GM10266 (cell line): ENCODE results near the gene PRPF40B.
"Not testable (repeated sequence)": the region's sequence is repeated elsewhere in the genome, so short reads cannot be mapped to it uniquely, and the experiment has no call there.

ENCODE experiments used
- DNase-seq: peaks from one replicate; pipeline ENCODE4 v3.0.0; 2012; ENCODE audit errors: extremely low spot score
- TF ChIP-seq, protein P1 (sequence below): IDR thresholded peaks from 2 replicates; pipeline ENCODE4 v1.5.1; 2012; ENCODE audit warnings: mild to moderate bottlenecking, low read depth; ENCODE audit not compliant: control insufficient read depth, insufficient read depth; ENCODE audit errors: missing control alignments

The PRPF40B gene

DNA sequence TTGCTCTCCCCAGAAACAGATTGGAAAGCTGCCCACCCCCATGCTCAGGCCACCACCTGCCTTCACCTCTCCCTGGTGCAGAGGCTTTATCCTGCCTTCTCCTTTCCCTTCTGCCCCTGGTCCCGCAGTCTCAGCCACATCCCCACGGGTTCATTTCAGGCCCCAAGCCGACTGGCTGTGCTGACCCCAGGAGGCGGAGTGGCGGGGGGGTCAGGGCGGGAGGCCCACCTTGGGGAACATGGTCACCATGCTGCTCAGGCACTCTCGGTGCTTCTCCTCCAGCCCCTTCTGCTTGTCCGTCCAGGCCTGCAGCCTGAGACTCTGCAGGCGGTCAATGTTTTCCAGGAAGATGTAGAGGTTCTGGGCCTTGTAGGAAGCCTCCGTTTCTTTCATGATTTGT lies 24.8 kb upstream of the PRPF40B start:
- DNase-seq: no peak
- TF ChIP-seq, protein P1, sequence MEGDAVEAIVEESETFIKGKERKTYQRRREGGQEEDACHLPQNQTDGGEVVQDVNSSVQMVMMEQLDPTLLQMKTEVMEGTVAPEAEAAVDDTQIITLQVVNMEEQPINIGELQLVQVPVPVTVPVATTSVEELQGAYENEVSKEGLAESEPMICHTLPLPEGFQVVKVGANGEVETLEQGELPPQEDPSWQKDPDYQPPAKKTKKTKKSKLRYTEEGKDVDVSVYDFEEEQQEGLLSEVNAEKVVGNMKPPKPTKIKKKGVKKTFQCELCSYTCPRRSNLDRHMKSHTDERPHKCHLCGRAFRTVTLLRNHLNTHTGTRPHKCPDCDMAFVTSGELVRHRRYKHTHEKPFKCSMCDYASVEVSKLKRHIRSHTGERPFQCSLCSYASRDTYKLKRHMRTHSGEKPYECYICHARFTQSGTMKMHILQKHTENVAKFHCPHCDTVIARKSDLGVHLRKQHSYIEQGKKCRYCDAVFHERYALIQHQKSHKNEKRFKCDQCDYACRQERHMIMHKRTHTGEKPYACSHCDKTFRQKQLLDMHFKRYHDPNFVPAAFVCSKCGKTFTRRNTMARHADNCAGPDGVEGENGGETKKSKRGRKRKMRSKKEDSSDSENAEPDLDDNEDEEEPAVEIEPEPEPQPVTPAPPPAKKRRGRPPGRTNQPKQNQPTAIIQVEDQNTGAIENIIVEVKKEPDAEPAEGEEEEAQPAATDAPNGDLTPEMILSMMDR: no peak

DNA sequence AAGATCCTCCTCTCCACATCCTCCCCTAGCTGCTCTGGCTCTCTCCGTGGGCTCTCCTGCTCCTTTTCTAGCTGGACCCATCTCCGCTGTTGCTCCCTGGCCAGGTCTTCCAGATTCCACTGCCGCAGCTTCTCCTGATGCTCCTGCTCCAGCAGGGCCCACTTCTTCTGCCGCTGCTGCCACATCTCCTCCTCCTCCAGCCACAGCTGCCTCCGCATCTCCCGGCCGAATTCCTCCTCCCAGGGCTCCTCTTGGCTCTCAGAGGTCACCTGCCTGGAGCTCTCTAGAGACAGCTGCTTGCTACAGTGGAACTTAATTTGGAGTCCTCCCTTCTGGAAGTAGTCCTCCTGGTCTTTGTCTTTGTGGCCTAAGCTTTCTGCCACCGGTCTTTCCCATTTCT lies 23.4 kb upstream of the PRPF40B start:
- no peak for DNase-seq
- TF ChIP-seq, protein P1: no peak

GRCh38 chr12:49603721-49604120 lies 19.6 kb upstream of the PRPF40B start:
- TF ChIP-seq, protein P1: no peak
- DNase-seq: no peak

GRCh38 chr12:49604856-49605255 lies 18.5 kb upstream of the PRPF40B start:
- TF ChIP-seq, protein P1: no peak
- DNase-seq: no peak

- DNase-seq: not testable (repeated sequence)
Measured at GRCh38 chr12:49605539-49605938, 17.8 kb upstream of the PRPF40B start, which contains the start of gene FAM186B. Gene FAM186B, minus strand, starts transcription at chr12:49605639. Its CDS starts 162 bp downstream, at chr12:49605477.

DNA sequence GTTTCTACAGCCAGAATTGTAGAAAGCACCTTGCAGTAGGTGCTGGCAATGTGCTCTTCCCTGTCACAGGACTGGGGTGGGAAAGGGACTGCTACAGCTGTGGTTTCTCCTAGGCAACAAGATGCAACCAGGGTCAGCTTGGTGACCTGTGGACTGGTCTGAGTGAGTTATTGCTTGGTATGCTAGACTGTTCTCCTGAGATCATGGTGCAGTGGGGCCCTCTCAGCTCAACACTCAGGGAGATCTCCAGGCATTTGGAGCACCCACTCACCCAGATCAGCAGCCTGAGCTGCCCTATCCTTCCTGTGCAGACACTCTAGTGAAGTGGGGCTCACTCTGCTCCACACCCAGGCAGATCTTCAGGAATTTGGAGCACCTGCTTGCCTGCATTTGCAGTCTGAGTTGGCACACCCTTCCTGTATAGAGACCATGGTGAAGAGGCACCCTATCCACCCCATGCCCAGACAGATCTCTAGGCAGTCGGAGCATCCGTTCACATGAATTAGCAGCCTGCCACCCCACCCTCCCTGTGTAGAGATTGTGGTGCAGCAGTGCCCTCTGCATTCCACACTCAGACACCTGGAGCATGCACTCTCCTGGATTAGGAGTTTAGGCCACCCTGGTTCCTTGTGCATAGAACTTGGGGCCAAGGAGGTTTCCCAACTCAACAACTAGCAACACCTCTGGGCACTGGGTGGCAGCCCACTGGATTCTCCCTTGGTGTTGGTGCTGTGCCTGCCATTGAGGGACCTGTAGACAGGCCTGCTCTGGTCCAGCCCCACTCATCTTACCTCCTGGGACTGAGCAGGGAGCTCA lies 14.1 kb upstream of the PRPF40B start:
- TF ChIP-seq, protein P1: no peak
- DNase-seq: no peak

GRCh38 chr12:49609875-49610154 lies 13.5 kb upstream of the PRPF40B start:
- no peak for DNase-seq
- TF ChIP-seq, protein P1: no peak

DNA sequence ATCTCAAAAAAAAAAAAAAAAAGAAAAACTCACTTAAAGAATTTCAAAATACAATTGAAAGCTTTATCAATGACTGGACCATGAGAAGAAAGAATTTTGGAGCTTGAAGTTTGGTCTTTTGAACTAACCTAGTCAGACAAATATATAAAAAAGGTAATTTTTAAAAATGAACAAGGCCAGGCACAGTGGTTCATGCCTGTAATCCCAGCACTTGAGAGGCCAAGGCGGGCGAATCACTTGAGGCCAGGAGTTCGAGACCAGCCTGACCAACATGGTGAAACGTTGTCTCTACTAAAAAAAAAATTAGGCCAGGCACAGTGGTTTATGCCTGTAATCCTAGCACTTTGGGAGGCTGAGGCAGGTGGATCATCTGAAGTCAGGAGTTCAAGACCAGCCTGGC lies 12.6 kb upstream of the PRPF40B start:
- DNase-seq: not testable (repeated sequence)
